ENCODE data around the gene FAM13C.

- TF ChIP-seq CTCF (IDR thresholded peaks at IDR 0.05; ENCODE audit: low read depth, low read length, poor library complexity, severe bottlenecking) (no peak), EZH2phosphoT487 (IDR thresholded peaks at IDR 0.05; ENCODE audit: borderline replicate concordance, low read length) (no peak)
Observed at GRCh38 chr10:59354434-59354833, 7.9 kb downstream of the FAM13C start.

Data from DOHH2 (cell line).